Upper lobe of right lung (tissue), 1 donor: ENCODE measurements around the gene FEM1A. TPM values are rescaled to one million over a fixed set of nuclear protein-coding genes. Genes with fewer than 3 reads are reported as not detected.

Experiments
- ATAC-seq: fragments of 200-7000 bp; cut with Tn5 transposase; one replicate; pipeline ENCODE4 v1.9.1; 2020; ENCODE audit warnings: mild to moderate bottlenecking, moderate library complexity
- DNase-seq: peaks from one replicate; pipeline ENCODE4 v3.0.0-alpha.2; 2020
- H3K27ac ChIP-seq: fragments of 200-600 bp; one replicate; pipeline ENCODE4 v1.8.0; 2022
- H3K27me3 ChIP-seq: fragments of 200-600 bp; one replicate; pipeline ENCODE4 v1.8.0; 2022; ENCODE audit warnings: mild to moderate bottlenecking
- H3K36me3 ChIP-seq: fragments of 200-600 bp; one replicate; pipeline ENCODE4 v1.8.0; 2022
- H3K4me1 ChIP-seq: fragments of 200-600 bp; one replicate; pipeline ENCODE4 v1.8.0; 2022
- H3K4me3 ChIP-seq: fragments of 200-600 bp; one replicate; pipeline ENCODE4 v1.8.0; 2022; ENCODE audit warnings: mild to moderate bottlenecking
- H3K9me3 ChIP-seq: fragments of 200-600 bp; one replicate; pipeline ENCODE4 v1.8.0; 2022
- intact Hi-C: fragments of 100-400 bp; cut with DNase I; formaldehyde crosslinking; loops from one replicate; pipeline ENCODE4 v1.11.0; 2022
- total RNA-seq: library from RNA; stranded (reverse); fragmentation: NEBNext Ultra II Directional; extraction: Animal tissue kit (Norgen Biotek cat#: 25700); gene quantifications from one replicate; pipeline ENCODE4 v1.2.1, GENCODE V29; 2021
- TF ChIP-seq, protein P1 (sequence below): fragments of 200-600 bp; IDR thresholded peaks from one replicate; pipeline ENCODE4 v1.8.0; 2022; ENCODE audit warnings: antibody characterized with exemption
- donor health status: DM: no; HTN: yes; CAD: no; lungs with severe emphysema.

Gene FEM1A
- total RNA-seq, 1 donor from 2014 or later: 12.4 TPM

DNA sequence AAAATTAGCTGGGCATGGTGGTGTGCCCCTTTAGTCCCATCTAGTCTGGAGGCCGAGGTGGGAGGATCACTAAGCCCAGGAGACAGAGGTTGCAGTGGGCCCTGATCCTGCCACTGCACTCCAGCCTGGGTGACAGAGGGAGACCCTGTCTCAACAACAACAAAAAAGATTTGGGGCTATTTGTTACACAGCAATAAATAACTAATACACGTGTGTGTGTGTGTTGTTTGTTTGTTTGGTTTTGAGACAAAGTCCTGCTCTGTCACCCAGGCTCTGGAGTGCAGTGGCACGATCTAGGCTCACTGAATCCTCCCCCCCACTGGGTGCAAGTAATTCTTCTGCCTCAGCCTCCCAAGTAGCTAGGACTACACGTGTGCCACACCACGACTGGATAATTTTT, 32.9 kb upstream of the FEM1A start:
- TF ChIP-seq, protein P1, sequence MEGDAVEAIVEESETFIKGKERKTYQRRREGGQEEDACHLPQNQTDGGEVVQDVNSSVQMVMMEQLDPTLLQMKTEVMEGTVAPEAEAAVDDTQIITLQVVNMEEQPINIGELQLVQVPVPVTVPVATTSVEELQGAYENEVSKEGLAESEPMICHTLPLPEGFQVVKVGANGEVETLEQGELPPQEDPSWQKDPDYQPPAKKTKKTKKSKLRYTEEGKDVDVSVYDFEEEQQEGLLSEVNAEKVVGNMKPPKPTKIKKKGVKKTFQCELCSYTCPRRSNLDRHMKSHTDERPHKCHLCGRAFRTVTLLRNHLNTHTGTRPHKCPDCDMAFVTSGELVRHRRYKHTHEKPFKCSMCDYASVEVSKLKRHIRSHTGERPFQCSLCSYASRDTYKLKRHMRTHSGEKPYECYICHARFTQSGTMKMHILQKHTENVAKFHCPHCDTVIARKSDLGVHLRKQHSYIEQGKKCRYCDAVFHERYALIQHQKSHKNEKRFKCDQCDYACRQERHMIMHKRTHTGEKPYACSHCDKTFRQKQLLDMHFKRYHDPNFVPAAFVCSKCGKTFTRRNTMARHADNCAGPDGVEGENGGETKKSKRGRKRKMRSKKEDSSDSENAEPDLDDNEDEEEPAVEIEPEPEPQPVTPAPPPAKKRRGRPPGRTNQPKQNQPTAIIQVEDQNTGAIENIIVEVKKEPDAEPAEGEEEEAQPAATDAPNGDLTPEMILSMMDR: no peak
- ATAC-seq (no peak), DNase-seq (no peak)
- Histone ChIP-seq H3K27ac (no peak overlapping the region), H3K27me3 (peaks cover 23% of the 10 kb centered on the region), H3K36me3 (no peaks in the 10 kb centered on the region), H3K9me3 (no peaks in the 10 kb centered on the region), H3K4me3 (no peak overlapping the region), H3K4me1 (peaks cover 6% of the 10 kb centered on the region)
- intact Hi-C loops: no loop called here

DNA sequence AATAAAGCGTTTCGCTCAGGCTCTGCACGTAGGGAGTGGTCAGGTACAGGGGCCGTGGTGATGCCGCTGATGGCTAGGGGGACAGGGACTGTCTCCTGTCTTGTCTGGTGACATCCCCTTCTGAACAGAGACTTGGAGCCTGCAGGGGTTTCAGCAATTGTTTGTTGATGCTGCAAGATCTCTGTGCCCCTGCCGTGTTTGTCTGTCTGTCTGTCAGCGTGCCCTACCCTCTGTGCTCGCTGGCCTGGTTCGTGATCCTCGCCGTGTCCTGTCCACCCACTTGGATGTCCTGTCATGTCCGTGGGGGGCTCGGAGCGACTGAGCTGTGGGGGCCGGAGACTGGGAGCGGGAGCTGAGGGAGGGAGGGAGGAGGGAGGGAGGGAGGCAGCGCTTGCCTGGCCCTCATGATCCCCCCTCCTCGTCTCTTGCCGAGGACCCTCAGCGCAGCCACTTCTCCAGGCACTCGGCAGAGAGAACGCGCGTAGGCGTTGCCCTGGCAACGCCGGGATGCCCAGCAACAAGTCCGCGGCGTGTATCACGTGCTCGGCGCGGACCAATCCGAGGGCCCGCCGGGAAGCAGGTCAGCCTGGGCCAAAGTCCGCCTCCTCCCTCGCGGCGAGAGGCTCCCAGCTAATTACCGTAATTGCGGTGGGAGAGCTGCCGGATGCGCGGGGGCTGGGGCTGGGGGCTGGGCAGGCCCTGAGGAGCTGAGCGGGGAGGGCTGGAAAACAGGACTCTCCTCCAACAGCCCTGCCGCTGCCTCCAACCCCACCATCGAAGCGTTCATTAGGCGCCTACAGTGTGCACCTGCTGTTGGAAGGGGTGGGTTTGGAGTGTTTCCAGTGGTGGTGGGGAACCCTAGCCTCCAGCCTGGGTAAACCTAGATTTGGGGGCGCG, 31.9 kb upstream of the FEM1A start:
- intact Hi-C loops: no loop called here
- H3K4me3 ChIP-seq: peak overlapping the region; percentile 37

DNA sequence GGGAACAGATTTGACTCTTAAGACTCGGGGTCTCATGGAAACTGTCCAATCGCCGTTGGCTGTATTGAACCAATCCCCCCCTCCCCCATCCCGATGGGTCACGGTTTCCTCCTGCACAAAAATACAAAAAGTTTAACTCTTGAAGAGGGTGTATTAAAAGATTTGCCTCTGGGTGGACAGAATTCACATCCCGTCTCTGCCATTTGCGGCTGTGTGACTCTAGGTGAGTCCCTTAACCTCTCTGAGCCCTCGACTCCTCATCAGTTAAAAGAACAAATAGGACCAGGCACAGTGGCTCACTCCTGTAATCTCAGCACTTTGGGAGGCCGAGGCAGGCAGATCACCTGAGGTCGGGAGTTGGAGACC, 31.3 kb upstream of the FEM1A start:
- Histone ChIP-seq H3K27me3 (peaks cover 25% of the 10 kb centered on the region), H3K27ac (no peak overlapping the region), H3K4me3 (peak overlapping the region; percentile 37), H3K36me3 (no peaks in the 10 kb centered on the region), H3K4me1 (peaks cover 6% of the 10 kb centered on the region), H3K9me3 (no peaks in the 10 kb centered on the region)
- intact Hi-C loops: no loop called here
- TF ChIP-seq, protein P1: no peak
- DNase-seq (no peak), ATAC-seq (no peak)

More for the DNA sequence above, 31.9 kb upstream of the FEM1A start:
- Histone ChIP-seq H3K36me3 (no peaks in the 10 kb centered on the region), H3K27ac (no peak overlapping the region), H3K27me3 (peaks cover 25% of the 10 kb centered on the region), H3K4me1 (peaks cover 6% of the 10 kb centered on the region), H3K9me3 (no peaks in the 10 kb centered on the region)
- peak; percentile 98 for ATAC-seq
- peak; percentile 96 for DNase-seq
- TF ChIP-seq, protein P1: no peak

DNA sequence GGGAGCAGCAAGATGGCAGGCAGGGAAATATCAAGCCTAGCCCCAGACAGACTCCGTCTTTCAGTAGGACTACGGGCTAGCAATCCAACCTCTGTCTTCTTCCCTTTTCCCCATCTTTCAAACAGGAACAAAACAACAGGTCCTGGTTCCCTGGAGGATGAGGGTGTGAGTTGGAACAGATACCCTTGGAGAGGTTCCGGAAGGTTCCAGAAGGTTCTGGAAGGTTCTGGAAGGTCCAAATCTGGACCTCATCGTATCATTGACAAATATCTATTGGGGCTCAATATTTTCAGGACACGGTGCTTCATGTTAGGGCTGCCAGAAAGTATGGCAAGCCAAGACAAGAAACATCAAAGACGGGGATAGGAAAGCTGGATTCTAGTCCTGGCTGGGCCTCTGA, 28.5 kb upstream of the FEM1A start:
- intact Hi-C loops: no loop called here
- Histone ChIP-seq H3K4me3 (no peak overlapping the region), H3K27me3 (peaks cover 25% of the 10 kb centered on the region), H3K27ac (no peak overlapping the region), H3K4me1 (peaks cover 6% of the 10 kb centered on the region), H3K36me3 (no peaks in the 10 kb centered on the region), H3K9me3 (no peaks in the 10 kb centered on the region)
- no peak for DNase-seq
- TF ChIP-seq, protein P1: no peak
- no peak for ATAC-seq

DNA sequence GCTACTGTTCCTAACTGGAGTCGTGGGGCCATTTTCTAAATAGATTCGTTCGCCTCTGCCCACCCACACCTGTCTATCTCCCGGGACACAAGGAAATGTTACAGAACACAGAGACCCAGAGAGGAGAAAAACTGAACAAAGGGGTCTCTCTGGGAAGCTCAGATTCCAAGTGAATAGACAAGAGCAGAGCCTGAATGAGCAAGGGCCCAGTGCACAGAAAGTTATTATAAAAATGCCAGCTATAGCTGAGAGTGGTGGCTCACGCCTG, 27.2 kb upstream of the FEM1A start:
- DNase-seq: no peak
- Histone ChIP-seq H3K4me3 (no peak overlapping the region), H3K36me3 (no peaks in the 10 kb centered on the region), H3K9me3 (no peaks in the 10 kb centered on the region), H3K4me1 (peaks cover 6% of the 10 kb centered on the region), H3K27me3 (peaks cover 25% of the 10 kb centered on the region), H3K27ac (no peak overlapping the region)
- TF ChIP-seq, protein P1: no peak
- intact Hi-C loops: no loop called here
- ATAC-seq: no peak
